ENCODE results near the gene MT1B.

The MT1B gene

GRCh38 chr16:56691885-56692284 is 40.2 kb downstream of the MT1B start:
- Mint-ChIP-seq H3K27me3 (no peaks in the 10 kb centered on the region), H3K4me3 (no peak overlapping the region), H3K4me1 (no peaks in the 10 kb centered on the region), H3K27ac (ENCODE audit: low read depth) (no peak overlapping the region), H3K36me3 (ENCODE audit: insufficient read depth) (no peaks in the 10 kb centered on the region), H3K9me3 (no peaks in the 10 kb centered on the region)
- no peak for DNase-seq (ENCODE audit: low spot score in 2 of 2)
- no peak for ATAC-seq (replicated peaks; ENCODE audit: extremely low read depth, poor library complexity, severe bottlenecking)

- no peak for DNase-seq (ENCODE audit: low spot score in 2 of 2)
- Mint-ChIP-seq H3K27ac (ENCODE audit: low read depth) (no peak overlapping the region), H3K27me3 (no peaks in the 10 kb centered on the region)
Measured at GRCh38 chr16:56695246-56695645, 43.6 kb downstream of the MT1B start.

GRCh38 chr16:56697456-56698155 is 45.9 kb downstream of the MT1B start:
- no peak overlapping the region for H3K4me3 Mint-ChIP-seq
- H3K4me1 Mint-ChIP-seq, result no peaks in the 10 kb centered on the region
- H3K27ac Mint-ChIP-seq (ENCODE audit: low read depth), result no peak overlapping the region
- no peak for ATAC-seq (replicated peaks; ENCODE audit: extremely low read depth, poor library complexity, severe bottlenecking)
- H3K36me3 Mint-ChIP-seq (ENCODE audit: insufficient read depth), result no peaks in the 10 kb centered on the region
- H3K27me3 Mint-ChIP-seq, result no peaks in the 10 kb centered on the region
- H3K9me3 Mint-ChIP-seq, result no peaks in the 10 kb centered on the region
- no peak for DNase-seq (ENCODE audit: low spot score in 2 of 2)

More at GRCh38 chr16:56695246-56695645, 43.6 kb downstream of the MT1B start:
- H3K4me3 Mint-ChIP-seq, result no peak overlapping the region
- no peaks in the 10 kb centered on the region for H3K36me3 Mint-ChIP-seq (ENCODE audit: insufficient read depth)
- ATAC-seq (replicated peaks; ENCODE audit: extremely low read depth, poor library complexity, severe bottlenecking), result no peak
- no peaks in the 10 kb centered on the region for H3K9me3 Mint-ChIP-seq
- H3K4me1 Mint-ChIP-seq, result no peaks in the 10 kb centered on the region

GRCh38 chr16:56700195-56700594 is 48.5 kb downstream of the MT1B start:
- H3K27me3 Mint-ChIP-seq, result no peaks in the 10 kb centered on the region
- DNase-seq (ENCODE audit: low spot score in 2 of 2) (no peak), ATAC-seq (replicated peaks; ENCODE audit: extremely low read depth, poor library complexity, severe bottlenecking) (no peak)
- H3K9me3 Mint-ChIP-seq, result no peaks in the 10 kb centered on the region
- no peaks in the 10 kb centered on the region for H3K36me3 Mint-ChIP-seq (ENCODE audit: insufficient read depth)
- no peak overlapping the region for H3K4me3 Mint-ChIP-seq
- H3K27ac Mint-ChIP-seq (ENCODE audit: low read depth), result no peak overlapping the region
- no peaks in the 10 kb centered on the region for H3K4me1 Mint-ChIP-seq

- H3K4me1 Mint-ChIP-seq, result no peaks in the 10 kb centered on the region
Measured at GRCh38 chr16:56700631-56701030, 48.9 kb downstream of the MT1B start.

GRCh38 chr16:56701534-56701933 is 49.8 kb downstream of the MT1B start:
- Mint-ChIP-seq H3K9me3 (no peaks in the 10 kb centered on the region), H3K27me3 (no peaks in the 10 kb centered on the region), H3K4me1 (no peaks in the 10 kb centered on the region), H3K4me3 (no peak overlapping the region), H3K27ac (ENCODE audit: low read depth) (no peak overlapping the region), H3K36me3 (ENCODE audit: insufficient read depth) (no peaks in the 10 kb centered on the region)
- no peak for DNase-seq (ENCODE audit: low spot score in 2 of 2)
- ATAC-seq (replicated peaks; ENCODE audit: extremely low read depth, poor library complexity, severe bottlenecking), result no peak

More at GRCh38 chr16:56700631-56701030, 48.9 kb downstream of the MT1B start:
- Mint-ChIP-seq H3K36me3 (ENCODE audit: insufficient read depth) (no peaks in the 10 kb centered on the region), H3K9me3 (no peaks in the 10 kb centered on the region), H3K4me3 (no peak overlapping the region), H3K27ac (ENCODE audit: low read depth) (no peak overlapping the region), H3K27me3 (no peaks in the 10 kb centered on the region)
- ATAC-seq (replicated peaks; ENCODE audit: extremely low read depth, poor library complexity, severe bottlenecking) (no peak), DNase-seq (ENCODE audit: low spot score in 2 of 2) (no peak)
